Measurements from ENCODE around the gene CNGA2.

Gene CNGA2

GRCh38 chrX:151765026-151765425, 30.5 kb downstream of the CNGA2 start:
- Histone ChIP-seq H3K4me3 (ENCODE audit: low read length in 2 of 2) (no peak overlapping the region), H3K4me1 (ENCODE audit: control insufficient read depth in 2 of 2, insufficient read depth in 2 of 2, low read length in 2 of 2) (no peaks in the 10 kb centered on the region), H3K27ac (ENCODE audit: low read depth in 2 of 2, low read length in 2 of 2) (no peak overlapping the region), H3K9ac (ENCODE audit: low read depth in 1 of 2, low read length in 2 of 2) (no peak overlapping the region), H3K27me3 (ENCODE audit: control insufficient read depth in 2 of 2, insufficient read depth in 2 of 2, low read length in 2 of 2) (peaks cover 0 to 2% of the 10 kb centered on the region in 2 donors), H3K36me3 (ENCODE audit: control insufficient read depth in 2 of 2, insufficient read depth in 2 of 2, low read length in 2 of 2) (no peaks in the 10 kb centered on the region), H3K9me3 (ENCODE audit: control insufficient read depth in 2 of 2, low read length in 2 of 2) (no peaks in the 10 kb centered on the region)

GRCh38 chrX:151771726-151772125, 37.2 kb downstream of the CNGA2 start:
- Histone ChIP-seq H3K4me1 (ENCODE audit: control insufficient read depth in 2 of 2, insufficient read depth in 2 of 2, low read length in 2 of 2) (no peaks in the 10 kb centered on the region), H3K4me3 (ENCODE audit: low read length in 2 of 2) (no peak overlapping the region), H3K27ac (ENCODE audit: low read depth in 2 of 2, low read length in 2 of 2) (no peak overlapping the region), H3K9me3 (ENCODE audit: control insufficient read depth in 2 of 2, low read length in 2 of 2) (no peaks in the 10 kb centered on the region), H3K36me3 (ENCODE audit: control insufficient read depth in 2 of 2, insufficient read depth in 2 of 2, low read length in 2 of 2) (no peaks in the 10 kb centered on the region), H3K27me3 (ENCODE audit: control insufficient read depth in 2 of 2, insufficient read depth in 2 of 2, low read length in 2 of 2) (peaks cover 2 to 4% of the 10 kb centered on the region in 2 donors), H3K9ac (ENCODE audit: low read depth in 1 of 2, low read length in 2 of 2) (no peak overlapping the region)

GRCh38 chrX:151773434-151773833, 38.9 kb downstream of the CNGA2 start:
- Histone ChIP-seq H3K9ac (ENCODE audit: low read depth in 1 of 2, low read length in 2 of 2) (no peak overlapping the region), H3K4me3 (ENCODE audit: low read length in 2 of 2) (no peak overlapping the region), H3K27me3 (ENCODE audit: control insufficient read depth in 2 of 2, insufficient read depth in 2 of 2, low read length in 2 of 2) (peaks cover 2 to 3% of the 10 kb centered on the region in 2 donors), H3K27ac (ENCODE audit: low read depth in 2 of 2, low read length in 2 of 2) (no peak overlapping the region), H3K4me1 (ENCODE audit: control insufficient read depth in 2 of 2, insufficient read depth in 2 of 2, low read length in 2 of 2) (no peaks in the 10 kb centered on the region), H3K9me3 (ENCODE audit: control insufficient read depth in 2 of 2, low read length in 2 of 2) (no peaks in the 10 kb centered on the region), H3K36me3 (ENCODE audit: control insufficient read depth in 2 of 2, insufficient read depth in 2 of 2, low read length in 2 of 2) (no peaks in the 10 kb centered on the region)

DNA sequence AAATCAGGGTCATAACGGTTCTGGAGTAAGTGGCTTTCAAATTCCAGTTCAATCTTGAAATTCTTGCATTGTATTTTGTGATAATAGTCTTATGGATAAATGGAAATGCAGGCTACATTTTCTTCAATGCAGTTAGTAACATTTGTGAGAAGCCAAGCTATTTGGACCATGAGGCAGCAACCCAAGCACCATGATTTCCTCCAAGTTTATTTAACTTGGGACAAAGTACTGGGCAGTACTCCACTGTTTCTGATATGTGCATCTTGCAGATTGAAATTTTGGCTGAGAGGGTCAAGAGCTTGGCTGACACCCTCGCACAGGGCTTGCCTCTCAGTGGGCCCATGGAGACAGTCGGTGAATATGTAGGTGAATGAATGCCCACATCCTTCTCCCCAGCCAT, 39.9 kb downstream of the CNGA2 start:
- Histone ChIP-seq H3K4me1 (ENCODE audit: control insufficient read depth in 2 of 2, insufficient read depth in 2 of 2, low read length in 2 of 2) (no peaks in the 10 kb centered on the region), H3K36me3 (ENCODE audit: control insufficient read depth in 2 of 2, insufficient read depth in 2 of 2, low read length in 2 of 2) (no peaks in the 10 kb centered on the region), H3K27me3 (ENCODE audit: control insufficient read depth in 2 of 2, insufficient read depth in 2 of 2, low read length in 2 of 2) (peaks cover 2 to 3% of the 10 kb centered on the region in 2 donors), H3K9ac (ENCODE audit: low read depth in 1 of 2, low read length in 2 of 2) (no peak overlapping the region), H3K9me3 (ENCODE audit: control insufficient read depth in 2 of 2, low read length in 2 of 2) (no peaks in the 10 kb centered on the region), H3K27ac (ENCODE audit: low read depth in 2 of 2, low read length in 2 of 2) (no peak overlapping the region), H3K4me3 (ENCODE audit: low read length in 2 of 2) (no peak overlapping the region)

- no peak overlapping the region for H3K4me3 ChIP-seq (ENCODE audit: low read length in 2 of 2)
- no peaks in the 10 kb centered on the region for H3K4me1 ChIP-seq (ENCODE audit: control insufficient read depth in 2 of 2, insufficient read depth in 2 of 2, low read length in 2 of 2)
- H3K27me3 ChIP-seq (ENCODE audit: control insufficient read depth in 2 of 2, insufficient read depth in 2 of 2, low read length in 2 of 2) = peaks cover 2 to 3% of the 10 kb centered on the region in 2 donors
- H3K36me3 ChIP-seq (ENCODE audit: control insufficient read depth in 2 of 2, insufficient read depth in 2 of 2, low read length in 2 of 2) = no peaks in the 10 kb centered on the region
- no peaks in the 10 kb centered on the region for H3K9me3 ChIP-seq (ENCODE audit: control insufficient read depth in 2 of 2, low read length in 2 of 2)
- H3K27ac ChIP-seq (ENCODE audit: low read depth in 2 of 2, low read length in 2 of 2) = no peak overlapping the region
- H3K9ac ChIP-seq (ENCODE audit: low read depth in 1 of 2, low read length in 2 of 2) = no peak overlapping the region
Measured at GRCh38 chrX:151776181-151776731, 41.7 kb downstream of the CNGA2 start.

DNA sequence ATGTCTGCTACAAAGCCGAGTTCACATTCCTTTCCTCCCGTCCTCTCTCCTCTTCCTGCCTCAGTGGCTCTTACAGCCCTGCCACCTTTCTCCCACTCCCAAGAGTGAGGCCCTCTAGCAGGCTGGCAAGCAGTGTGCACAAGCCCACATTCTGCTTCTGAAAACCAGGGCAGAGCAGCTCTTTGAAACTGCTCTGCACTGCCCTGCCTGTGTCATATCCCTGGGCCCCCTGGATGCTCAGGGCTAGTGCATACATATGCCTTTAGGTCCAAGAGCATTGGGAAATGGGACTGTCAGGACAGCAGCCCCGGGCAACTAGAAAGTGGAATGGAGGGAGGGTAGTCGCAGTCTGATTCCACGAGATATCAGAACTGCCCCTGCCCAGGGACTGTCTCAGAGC, 42.4 kb downstream of the CNGA2 start:
- Histone ChIP-seq H3K4me3 (ENCODE audit: low read length in 2 of 2) (no peak overlapping the region), H3K36me3 (ENCODE audit: control insufficient read depth in 2 of 2, insufficient read depth in 2 of 2, low read length in 2 of 2) (no peaks in the 10 kb centered on the region), H3K27ac (ENCODE audit: low read depth in 2 of 2, low read length in 2 of 2) (no peak overlapping the region), H3K9me3 (ENCODE audit: control insufficient read depth in 2 of 2, low read length in 2 of 2) (no peaks in the 10 kb centered on the region), H3K4me1 (ENCODE audit: control insufficient read depth in 2 of 2, insufficient read depth in 2 of 2, low read length in 2 of 2) (no peaks in the 10 kb centered on the region), H3K27me3 (ENCODE audit: control insufficient read depth in 2 of 2, insufficient read depth in 2 of 2, low read length in 2 of 2) (peaks cover 2 to 3% of the 10 kb centered on the region in 2 donors), H3K9ac (ENCODE audit: low read depth in 1 of 2, low read length in 2 of 2) (no peak overlapping the region)

GRCh38 chrX:151779258-151779657, 44.7 kb downstream of the CNGA2 start:
- no peak overlapping the region for H3K27ac ChIP-seq (ENCODE audit: low read depth in 2 of 2, low read length in 2 of 2)
- peaks cover 2 to 3% of the 10 kb centered on the region in 2 donors for H3K27me3 ChIP-seq (ENCODE audit: control insufficient read depth in 2 of 2, insufficient read depth in 2 of 2, low read length in 2 of 2)
- no peaks in the 10 kb centered on the region for H3K36me3 ChIP-seq (ENCODE audit: control insufficient read depth in 2 of 2, insufficient read depth in 2 of 2, low read length in 2 of 2)
- no peaks in the 10 kb centered on the region for H3K4me1 ChIP-seq (ENCODE audit: control insufficient read depth in 2 of 2, insufficient read depth in 2 of 2, low read length in 2 of 2)
- no peak overlapping the region for H3K4me3 ChIP-seq (ENCODE audit: low read length in 2 of 2)
- H3K9me3 ChIP-seq (ENCODE audit: control insufficient read depth in 2 of 2, low read length in 2 of 2) = no peaks in the 10 kb centered on the region
- H3K9ac ChIP-seq (ENCODE audit: low read depth in 1 of 2, low read length in 2 of 2) = no peak overlapping the region

- Histone ChIP-seq H3K9ac (ENCODE audit: low read depth in 1 of 2, low read length in 2 of 2) (no peak overlapping the region), H3K4me1 (ENCODE audit: control insufficient read depth in 2 of 2, insufficient read depth in 2 of 2, low read length in 2 of 2) (no peaks in the 10 kb centered on the region), H3K27ac (ENCODE audit: low read depth in 2 of 2, low read length in 2 of 2) (no peak overlapping the region), H3K36me3 (ENCODE audit: control insufficient read depth in 2 of 2, insufficient read depth in 2 of 2, low read length in 2 of 2) (no peaks in the 10 kb centered on the region), H3K27me3 (ENCODE audit: control insufficient read depth in 2 of 2, insufficient read depth in 2 of 2, low read length in 2 of 2) (peaks cover 2 to 3% of the 10 kb centered on the region in 2 donors), H3K9me3 (ENCODE audit: control insufficient read depth in 2 of 2, low read length in 2 of 2) (no peaks in the 10 kb centered on the region), H3K4me3 (ENCODE audit: low read length in 2 of 2) (no peak overlapping the region)
Measured at GRCh38 chrX:151780621-151781020, 46.1 kb downstream of the CNGA2 start.

- H3K27ac ChIP-seq (ENCODE audit: low read depth in 2 of 2, low read length in 2 of 2) = no peak overlapping the region
- H3K4me1 ChIP-seq (ENCODE audit: control insufficient read depth in 2 of 2, insufficient read depth in 2 of 2, low read length in 2 of 2) = no peaks in the 10 kb centered on the region
- H3K9ac ChIP-seq (ENCODE audit: low read depth in 1 of 2, low read length in 2 of 2) = no peak overlapping the region
- H3K9me3 ChIP-seq (ENCODE audit: control insufficient read depth in 2 of 2, low read length in 2 of 2) = no peaks in the 10 kb centered on the region
- H3K36me3 ChIP-seq (ENCODE audit: control insufficient read depth in 2 of 2, insufficient read depth in 2 of 2, low read length in 2 of 2) = no peaks in the 10 kb centered on the region
- no peaks in the 10 kb centered on the region for H3K27me3 ChIP-seq (ENCODE audit: control insufficient read depth in 2 of 2, insufficient read depth in 2 of 2, low read length in 2 of 2)
- H3K4me3 ChIP-seq (ENCODE audit: low read length in 2 of 2) = no peak overlapping the region
Measured at GRCh38 chrX:151789179-151789800, 54.7 kb downstream of the CNGA2 start.

DNA sequence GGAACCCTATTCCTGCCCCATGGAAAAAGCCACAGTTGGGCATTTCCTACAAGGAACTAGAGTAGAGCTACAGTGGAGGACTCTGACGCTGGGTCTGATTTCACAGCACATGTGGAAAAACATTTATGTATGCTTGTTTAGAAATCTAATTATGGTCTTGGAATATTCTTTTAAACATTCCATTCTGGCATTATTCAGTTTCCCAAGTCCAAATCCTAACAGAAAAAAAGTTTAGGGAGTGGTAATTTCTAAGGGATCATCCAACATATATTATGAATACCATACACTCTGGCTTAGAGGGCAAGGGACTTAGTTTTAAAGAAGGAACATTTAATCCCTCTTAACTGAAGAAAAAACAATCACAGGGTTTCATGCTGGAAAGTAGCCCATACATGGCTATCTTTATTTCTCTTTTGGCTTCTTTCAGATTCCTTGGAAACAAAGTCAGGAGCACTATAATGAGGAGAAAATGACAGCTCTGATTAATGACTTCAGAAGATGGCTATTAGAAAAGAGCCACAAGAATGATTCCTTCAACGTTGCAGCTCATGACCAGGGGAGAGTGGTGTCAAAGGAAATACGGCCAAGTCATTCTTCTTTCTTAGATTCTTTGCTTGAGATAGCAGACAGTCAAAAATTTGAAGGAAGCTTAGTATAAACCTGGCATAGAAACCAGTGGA, 56.1 kb downstream of the CNGA2 start:
- no peak overlapping the region for H3K4me3 ChIP-seq (ENCODE audit: low read length in 2 of 2)
- no peaks in the 10 kb centered on the region for H3K9me3 ChIP-seq (ENCODE audit: control insufficient read depth in 2 of 2, low read length in 2 of 2)
- no peaks in the 10 kb centered on the region for H3K27me3 ChIP-seq (ENCODE audit: control insufficient read depth in 2 of 2, insufficient read depth in 2 of 2, low read length in 2 of 2)
- H3K9ac ChIP-seq (ENCODE audit: low read depth in 1 of 2, low read length in 2 of 2) = no peak overlapping the region
- H3K4me1 ChIP-seq (ENCODE audit: control insufficient read depth in 2 of 2, insufficient read depth in 2 of 2, low read length in 2 of 2) = no peaks in the 10 kb centered on the region
- H3K27ac ChIP-seq (ENCODE audit: low read depth in 2 of 2, low read length in 2 of 2) = no peak overlapping the region
- no peaks in the 10 kb centered on the region for H3K36me3 ChIP-seq (ENCODE audit: control insufficient read depth in 2 of 2, insufficient read depth in 2 of 2, low read length in 2 of 2)

All from mucosa of rectum (tissue), 2 donors.